Hepatocyte (in vitro differentiated cells): ENCODE measurements around the gene KLK1. TPM values are rescaled to one million over a fixed set of nuclear protein-coding genes. Genes with fewer than 3 reads are reported as not detected.

Source experiments
- DNase-seq: peaks from one replicate; pipeline ENCODE4 v3.0.0-alpha.2; 2016; ENCODE audit warnings: low spot score
- H2AFZ ChIP-seq: fragments of 200-600 bp; sonication (generic); 2 replicates; pipeline ENCODE4 v1.6.0; 2016; ENCODE audit warnings: antibody characterized with exemption, mild to moderate bottlenecking
- H3K27ac ChIP-seq: fragments of 200-600 bp; sonication (generic); 2 replicates; pipeline ENCODE4 v1.5.1; 2016; ENCODE audit warnings: mild to moderate bottlenecking
- H3K27me3 ChIP-seq: fragments of 200-600 bp; sonication (generic); 2 replicates; pipeline ENCODE4 v1.6.1; 2016
- H3K36me3 ChIP-seq: fragments of 200-600 bp; sonication (generic); replicated peaks from 2 replicates; pipeline ENCODE4 v1.5.1; 2016; ENCODE audit warnings: low read depth; ENCODE audit not compliant: insufficient read depth
- H3K4me1 ChIP-seq: fragments of 200-600 bp; sonication (generic); 2 replicates; pipeline ENCODE4 v1.5.1; 2016; ENCODE audit warnings: mild to moderate bottlenecking, moderate library complexity; ENCODE audit not compliant: insufficient read depth
- H3K4me2 ChIP-seq: fragments of 200-600 bp; sonication (generic); 2 replicates; pipeline ENCODE4 v1.6.0; 2016
- H3K4me3 ChIP-seq: fragments of 200-600 bp; sonication (generic); 2 replicates; pipeline ENCODE4 v1.5.1; 2016; ENCODE audit warnings: mild to moderate bottlenecking
- H3K79me2 ChIP-seq: fragments of 200-600 bp; sonication (generic); 2 replicates; pipeline ENCODE4 v1.6.0; 2017; ENCODE audit warnings: mild to moderate bottlenecking
- H3K9me2 ChIP-seq: fragments of 200-600 bp; sonication (generic); replicated peaks from 2 replicates; pipeline ENCODE4 v1.6.0; 2017; ENCODE audit warnings: mild to moderate bottlenecking; ENCODE audit not compliant: insufficient read depth
- H3K9me3 ChIP-seq: fragments of 200-600 bp; sonication (generic); 2 replicates; pipeline ENCODE4 v1.5.1; 2016; ENCODE audit warnings: low read depth, mild to moderate bottlenecking
- H4K20me1 ChIP-seq: fragments of 200-600 bp; sonication (generic); 2 replicates; pipeline ENCODE4 v1.6.0; 2016; ENCODE audit warnings: mild to moderate bottlenecking; ENCODE audit not compliant: insufficient read depth, poor library complexity, severe bottlenecking
- EZH2 ChIP-seq: fragments of 200-600 bp; sonication (generic); IDR thresholded peaks from 2 replicates; pipeline ENCODE4 v1.6.1; 2016; ENCODE audit warnings: antibody characterized with exemption, mild to moderate bottlenecking, borderline replicate concordance
- EZH2phosphoT487 ChIP-seq: fragments of 200-600 bp; sonication (generic); IDR thresholded peaks from one replicate; pipeline ENCODE4 v1.6.1; 2018; ENCODE audit warnings: antibody characterized with exemption, mild to moderate bottlenecking, low read depth, moderate library complexity; ENCODE audit not compliant: unreplicated experiment, severe bottlenecking
- WGBS: methylation state at CpG from one replicate; pipeline ENCODE4 v1.1.6; 2016; ENCODE audit warnings: low lambda C conversion rate; ENCODE audit errors: missing lambda C conversion rate; 5-methylcytosine and 5-hydroxymethylcytosine counted together
- polyA plus RNA-seq: library from polyadenylated mRNA; unstranded; fragments of >200 nt; fragmentation: Nextera tagmentation; extraction: Ambion mirVana; gene quantifications from 2 replicates; pipeline ENCODE4 v1.2.1, GENCODE V29; 2016
- total RNA-seq: library from RNA; depleted of rRNA; stranded (reverse); fragments of >200 nt; gene quantifications from 2 replicates; pipeline ENCODE4 v1.2.3, GENCODE V29; 2014
- TF ChIP-seq, protein P1 (sequence below): fragments of 200-600 bp; sonication (generic); IDR thresholded peaks from 2 replicates; pipeline ENCODE4 v1.5.1; 2016; ENCODE audit warnings: antibody characterized with exemption, mild to moderate bottlenecking; ENCODE audit not compliant: poor library complexity

Gene KLK1
- total and polyA plus RNA-seq, 2 experiments from 2014 or later = 2.7 to 6.6 TPM

DNA sequence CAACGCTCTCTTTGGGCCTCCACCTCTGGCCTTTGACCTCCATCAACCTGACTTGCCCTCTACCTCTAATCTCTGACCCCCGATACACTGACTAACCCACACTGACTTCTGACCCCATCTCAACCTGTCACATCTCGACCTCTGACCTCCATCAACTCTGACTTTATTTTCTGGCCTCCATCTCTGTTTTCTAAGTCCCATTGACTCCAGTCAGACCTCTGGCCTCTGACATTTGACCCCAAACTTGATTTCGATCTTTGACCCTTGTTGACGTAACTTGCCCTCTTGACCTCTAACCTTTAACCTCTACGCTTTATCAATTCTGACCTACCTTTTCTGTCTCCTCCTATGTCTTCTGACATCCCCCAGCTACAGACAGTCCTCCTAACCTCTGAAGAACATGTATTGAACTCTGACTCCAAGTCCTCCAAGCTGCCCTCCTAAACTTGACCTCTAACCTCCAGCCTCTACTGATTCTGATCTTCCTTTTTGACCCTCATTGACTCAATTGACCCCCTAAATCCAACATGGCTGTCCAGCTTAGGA, 32.6 kb downstream of the KLK1 start:
- H3K79me2 ChIP-seq = no peaks in the 10 kb centered on the region
- no peak overlapping the region for H3K27ac ChIP-seq
- no peak for DNase-seq
- TF ChIP-seq, protein P1, sequence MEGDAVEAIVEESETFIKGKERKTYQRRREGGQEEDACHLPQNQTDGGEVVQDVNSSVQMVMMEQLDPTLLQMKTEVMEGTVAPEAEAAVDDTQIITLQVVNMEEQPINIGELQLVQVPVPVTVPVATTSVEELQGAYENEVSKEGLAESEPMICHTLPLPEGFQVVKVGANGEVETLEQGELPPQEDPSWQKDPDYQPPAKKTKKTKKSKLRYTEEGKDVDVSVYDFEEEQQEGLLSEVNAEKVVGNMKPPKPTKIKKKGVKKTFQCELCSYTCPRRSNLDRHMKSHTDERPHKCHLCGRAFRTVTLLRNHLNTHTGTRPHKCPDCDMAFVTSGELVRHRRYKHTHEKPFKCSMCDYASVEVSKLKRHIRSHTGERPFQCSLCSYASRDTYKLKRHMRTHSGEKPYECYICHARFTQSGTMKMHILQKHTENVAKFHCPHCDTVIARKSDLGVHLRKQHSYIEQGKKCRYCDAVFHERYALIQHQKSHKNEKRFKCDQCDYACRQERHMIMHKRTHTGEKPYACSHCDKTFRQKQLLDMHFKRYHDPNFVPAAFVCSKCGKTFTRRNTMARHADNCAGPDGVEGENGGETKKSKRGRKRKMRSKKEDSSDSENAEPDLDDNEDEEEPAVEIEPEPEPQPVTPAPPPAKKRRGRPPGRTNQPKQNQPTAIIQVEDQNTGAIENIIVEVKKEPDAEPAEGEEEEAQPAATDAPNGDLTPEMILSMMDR = no peak
- no peak for TF ChIP-seq EZH2phosphoT487
- no peak for TF ChIP-seq EZH2
- no peaks in the 10 kb centered on the region for H3K27me3 ChIP-seq
- H3K4me3 ChIP-seq = no peak overlapping the region
- no peaks in the 10 kb centered on the region for H4K20me1 ChIP-seq
- H3K36me3 ChIP-seq = no peaks in the 10 kb centered on the region
- no peaks in the 10 kb centered on the region for H3K9me3 ChIP-seq
- H2AFZ ChIP-seq = no peak overlapping the region
- H3K4me1 ChIP-seq = no peaks in the 10 kb centered on the region
- WGBS = 98% methylated on average over 6 of the region's 6 CpGs
- no peaks in the 10 kb centered on the region for H3K9me2 ChIP-seq
- H3K4me2 ChIP-seq = no peak overlapping the region

DNA sequence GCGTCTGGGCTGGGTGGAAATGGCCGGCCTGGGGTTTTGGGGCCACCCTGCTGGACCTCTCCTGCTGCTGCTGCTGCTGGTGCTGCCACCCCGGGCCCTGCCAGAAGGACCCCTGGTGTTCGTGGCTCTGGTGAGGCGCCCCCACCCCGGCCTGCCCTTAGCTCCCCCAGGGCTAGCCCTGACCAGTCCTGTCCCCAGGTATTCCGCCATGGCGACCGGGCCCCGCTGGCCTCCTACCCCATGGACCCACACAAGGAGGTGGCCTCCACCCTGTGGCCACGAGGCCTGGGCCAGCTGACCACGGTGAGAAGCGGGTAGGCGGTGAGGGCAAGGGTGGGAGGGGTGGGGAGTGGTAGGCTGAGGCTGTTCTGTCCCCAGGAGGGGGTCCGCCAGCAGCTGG, 33.2 kb downstream of the KLK1 start, which contains the start of gene ACP4:
Gene ACP4, plus strand, starts transcription at position 20 of the 400 bp plus-strand sequence. Its CDS starts 0 bp downstream, at position 20.
- DNase-seq = no peak
- WGBS = 93% methylated on average over 14 of the region's 15 CpGs

DNA sequence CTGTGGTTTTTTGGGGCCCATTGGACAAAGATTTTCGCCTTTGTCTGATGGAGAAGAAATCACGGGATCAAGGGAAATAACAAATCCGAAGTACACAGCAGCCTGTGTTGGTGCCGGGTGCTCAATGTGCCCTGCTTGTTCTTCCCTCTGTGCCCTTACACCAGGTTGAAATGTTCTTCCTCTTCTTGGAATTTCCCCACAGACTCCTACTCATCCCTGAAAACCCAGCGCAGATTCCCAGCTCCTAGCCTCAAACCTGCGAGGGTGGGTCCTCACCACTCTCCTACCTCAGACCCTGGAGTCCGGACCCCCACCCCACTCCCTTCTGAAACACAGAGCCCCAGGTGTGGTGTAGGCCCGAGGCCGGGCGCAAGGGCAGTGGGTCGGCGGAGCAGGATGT, 38.3 kb downstream of the KLK1 start:
- no peak overlapping the region for H2AFZ ChIP-seq
- H3K27ac ChIP-seq = no peak overlapping the region
- H3K9me2 ChIP-seq = no peaks in the 10 kb centered on the region
- H3K4me3 ChIP-seq = no peak overlapping the region
- 86% methylated on average over 12 of the region's 12 CpGs for WGBS
- no peaks in the 10 kb centered on the region for H3K9me3 ChIP-seq
- no peak for DNase-seq
- no peaks in the 10 kb centered on the region for H3K36me3 ChIP-seq
- TF ChIP-seq, protein P1 = no peak
- no peak for TF ChIP-seq EZH2phosphoT487
- no peak for TF ChIP-seq EZH2
- no peaks in the 10 kb centered on the region for H4K20me1 ChIP-seq
- no peaks in the 10 kb centered on the region for H3K4me1 ChIP-seq
- no peak overlapping the region for H3K4me2 ChIP-seq
- peaks cover 16% of the 10 kb centered on the region for H3K27me3 ChIP-seq
- no peaks in the 10 kb centered on the region for H3K79me2 ChIP-seq

More for the DNA sequence above, 33.2 kb downstream of the KLK1 start, which contains the start of gene ACP4:
- Histone ChIP-seq H3K9me3 (no peaks in the 10 kb centered on the region), H4K20me1 (no peaks in the 10 kb centered on the region), H3K4me1 (no peaks in the 10 kb centered on the region), H3K27ac (no peak within 1 kb of the TSS), H2AFZ (no peak within 1 kb of the TSS), H3K4me3 (no peak within 1 kb of the TSS), H3K9me2 (no peaks in the 10 kb centered on the region), H3K4me2 (no peak within 1 kb of the TSS), H3K27me3 (no peaks in the 10 kb centered on the region), H3K79me2 (no peaks in the 10 kb centered on the region), H3K36me3 (no peaks in the 10 kb centered on the region)
- TF ChIP-seq, protein P1 = no peak
- TF ChIP-seq EZH2 (no peak), EZH2phosphoT487 (no peak)
